K562 (cell line): Measurements from ENCODE around the gene FKBP2. TPM values are rescaled to one million over a fixed set of nuclear protein-coding genes. Genes with fewer than 3 reads are reported as not detected.

Source experiments
- BDP1 ChIP-seq: IDR thresholded peaks from 3 replicates; pipeline ENCODE4 v1.6.1; 2011; ENCODE audit not compliant: insufficient read length, insufficient read depth
- BHLHE40 ChIP-seq: IDR thresholded peaks from 2 replicates; pipeline ENCODE4 v1.6.1; 2011; ENCODE audit warnings: low read length, improper control_type of control experiment
- CREB1 ChIP-seq, 2 experiments: sonication (generic) in 1 of 2; formaldehyde crosslinking in 1 of 2; IDR thresholded peaks; 2 replicates each; pipeline versions ENCODE4 v1.6.1 to v1.8.0; 2012 to 2022; ENCODE audit warnings: inconsistent platforms in 1 of 2, mild to moderate bottlenecking in 1 of 2, missing genetic modification reagents in 1 of 2, moderate library complexity in 1 of 2
- EP400 ChIP-seq: fragments of 450-650 bp; IDR thresholded peaks from 2 replicates; pipeline ENCODE4 v1.6.1; 2017; ENCODE audit warnings: antibody characterized with exemption, mild to moderate bottlenecking, moderate library complexity
- HOXB6 ChIP-seq: fragments of 250-450 bp; sonication (Bioruptor Pico); IDR thresholded peaks from 2 replicates; pipeline ENCODE4 v1.5.1; 2022; ENCODE audit warnings: mild to moderate bottlenecking, borderline replicate concordance
- MEF2D ChIP-seq: conservative IDR thresholded peaks from 2 replicates; pipeline ENCODE4 v1.6.1; 2016; ENCODE audit warnings: low read depth, missing genetic modification characterization, missing compliant biosample characterization
- NCOR1 ChIP-seq: fragments of 450-650 bp; IDR thresholded peaks from 2 replicates; pipeline ENCODE4 v1.6.1; 2016; ENCODE audit warnings: mild to moderate bottlenecking, moderate library complexity
- RBM14 ChIP-seq: fragments of 200-400 bp; formaldehyde crosslinking; IDR thresholded peaks from 2 replicates; pipeline ENCODE4 v1.6.1; 2018; ENCODE audit warnings: low read depth, mild to moderate bottlenecking, low read length, moderate library complexity, borderline replicate concordance; ENCODE audit not compliant: insufficient read depth
- RBM34 ChIP-seq: fragments of 200-400 bp; formaldehyde crosslinking; IDR thresholded peaks from 2 replicates; pipeline ENCODE4 v1.6.1; 2018; ENCODE audit warnings: low read length, borderline replicate concordance; ENCODE audit not compliant: insufficient read depth
- SMARCA5 ChIP-seq: fragments of 450-650 bp; IDR thresholded peaks from 2 replicates; pipeline ENCODE4 v1.6.1; 2016
- TSHZ1 ChIP-seq: fragments of 250-450 bp; sonication (Bioruptor Pico); IDR thresholded peaks from 2 replicates; pipeline ENCODE4 v1.4.0; 2020; ENCODE audit warnings: mild to moderate bottlenecking, moderate library complexity
- ZBTB7A ChIP-seq: IDR thresholded peaks from 2 replicates; pipeline ENCODE4 v1.6.1; 2011; ENCODE audit warnings: low read depth, mild to moderate bottlenecking, low read length, moderate library complexity, borderline replicate concordance; ENCODE audit not compliant: control insufficient read depth
- ZFP36 ChIP-seq: fragments of 150-350 bp; IDR thresholded peaks from 2 replicates; pipeline ENCODE4 v1.6.1; 2018; ENCODE audit warnings: low read length, low read depth; ENCODE audit not compliant: partially characterized antibody
- ZNF184 ChIP-seq: sonication (generic); formaldehyde crosslinking; IDR thresholded peaks from 2 replicates; pipeline ENCODE4 v1.5.0; 2020; ENCODE audit warnings: missing genetic modification reagents
- ZNF57 ChIP-seq: fragments of 450-650 bp; formaldehyde crosslinking; IDR thresholded peaks from 2 replicates; pipeline ENCODE4 v1.4.0; 2020; ENCODE audit warnings: mild to moderate bottlenecking, moderate library complexity
- polyA plus RNA-seq, 8 experiments: library from polyadenylated mRNA; depleted of rRNA in 4 of 8; stranded (reverse) in 5 of 8; unstranded in 3 of 8; fragments of >200 nt; fragmentation: Nextera tagmentation in 2 of 8; fragmentation: Illumina TruSeq in 1 of 8; extraction: Ambion mirVana in 2 of 8; extraction: Trizol in 1 of 8; gene quantifications; 2 replicates each; pipeline versions ENCODE4 v1.2.1 to v1.2.3, GENCODE V29; 2011 to 2014; ENCODE audit warnings: inconsistent platforms in 1 of 8, missing spikeins in 1 of 8
- total RNA-seq, 7 experiments: library from RNA; depleted of rRNA in 6 of 7; stranded (reverse); fragments of >200 nt in 6 of 7; fragmentation: Illumina TruSeq in 2 of 7; extraction: Trizol in 2 of 7; gene quantifications; 2 replicates each; pipeline versions ENCODE4 v1.2.1 to v1.2.3, GENCODE V29; 2011 to 2021; ENCODE audit warnings: low replicate concordance in 1 of 7
- TF ChIP-seq, protein P1 (sequence below): fragments of 450-650 bp; formaldehyde crosslinking; conservative IDR thresholded peaks from 2 replicates; pipeline ENCODE4 v1.4.0; 2022; ENCODE audit warnings: mild to moderate bottlenecking, missing genetic modification characterization
- TF ChIP-seq, protein P2 (sequence below): fragments of 450-650 bp; IDR thresholded peaks from 2 replicates; pipeline ENCODE4 v1.6.1; 2017; ENCODE audit warnings: mild to moderate bottlenecking, moderate library complexity
- TF ChIP-seq, protein P3 (sequence below): sonication (generic); formaldehyde crosslinking; IDR thresholded peaks from 2 replicates; pipeline ENCODE4 v1.9.0; 2022; ENCODE audit warnings: mild to moderate bottlenecking, missing genetic modification reagents
- TF ChIP-seq, protein P4 (sequence below): fragments of 250-450 bp; sonication (Bioruptor Pico); IDR thresholded peaks from 2 replicates; pipeline ENCODE4 v1.8.0; 2022; ENCODE audit warnings: moderate library complexity, mild to moderate bottlenecking, inconsistent platforms

FKBP2 gene
- total and polyA plus RNA-seq, 9 of the 15 experiments (the other 6 are each of a cell fraction or from before 2014, with no cell fraction given) = 3.5 to 151 (median 58.1) TPM

DNA sequence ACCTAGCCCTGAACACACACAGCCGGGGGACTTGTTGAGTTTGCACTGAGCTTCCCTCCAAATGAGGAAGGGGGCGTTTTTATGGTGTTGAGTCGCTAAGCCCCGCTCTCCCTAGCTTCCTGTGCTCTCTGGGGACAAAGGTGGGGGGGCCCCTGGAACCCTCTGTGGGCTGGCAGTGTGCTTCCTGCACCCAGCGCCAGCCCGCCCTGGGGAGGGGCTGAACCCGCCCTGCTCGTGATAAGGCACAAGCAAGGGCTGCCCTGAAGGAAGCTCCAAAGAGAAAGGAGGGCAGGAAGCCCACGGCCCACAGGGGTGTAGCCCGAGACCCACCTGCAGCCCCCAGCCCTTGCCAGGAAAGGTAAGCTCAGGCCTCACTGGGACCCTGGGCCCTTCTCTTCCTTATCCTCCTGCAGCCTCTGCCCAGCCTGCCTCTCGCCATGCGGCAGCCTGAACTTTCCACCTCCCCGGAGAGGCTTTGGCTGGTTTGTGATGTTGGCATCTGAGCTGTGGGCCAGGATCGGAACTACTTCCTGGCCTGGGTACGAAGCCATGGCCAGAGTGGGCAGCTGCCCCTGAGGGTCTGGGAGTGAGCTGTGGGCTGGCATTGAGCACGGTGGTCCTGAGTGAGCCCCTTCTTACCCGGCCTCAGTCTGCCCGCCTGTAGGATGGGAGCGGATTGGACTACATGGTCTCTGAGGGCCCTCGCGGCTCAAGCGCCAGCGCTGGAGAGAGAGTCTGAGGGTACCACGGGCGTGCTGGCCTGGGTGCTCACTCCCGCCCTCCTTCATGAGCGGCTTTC is 34.2 kb upstream of the FKBP2 start, which contains the start of gene FERMT3 (continued):
- TF ChIP-seq TSHZ1 (CRISPR knock-in tag) (no peak), NCOR1 (0 out of 2 replicates have a peak, but pooled peaks have one; percentile 24), BDP1 (no peak), CREB1 (IDR thresholded peaks at IDR 0.05) (no peak), CREB1 (CRISPR knock-in tag; IDR thresholded peaks at IDR 0.05) (no peak), MEF2D (no peak), ZFP36 (no peak), ZNF184 (CRISPR knock-in tag) (no peak), RBM34 (no peak), RBM14 (0 out of 2 replicates have a peak, but pooled peaks have one; percentile 79), ZBTB7A (peak; percentile 56; the same call in 1 of the 2 replicates), SMARCA5 (peak; percentile 79; the same call in 1 of the 2 replicates), HOXB6 (CRISPR knock-in tag) (no peak), BHLHE40 (peak; percentile 80), ZNF57 (CRISPR knock-in tag) (no peak), EP400 (peak; percentile 26)
- TF ChIP-seq, protein P1, sequence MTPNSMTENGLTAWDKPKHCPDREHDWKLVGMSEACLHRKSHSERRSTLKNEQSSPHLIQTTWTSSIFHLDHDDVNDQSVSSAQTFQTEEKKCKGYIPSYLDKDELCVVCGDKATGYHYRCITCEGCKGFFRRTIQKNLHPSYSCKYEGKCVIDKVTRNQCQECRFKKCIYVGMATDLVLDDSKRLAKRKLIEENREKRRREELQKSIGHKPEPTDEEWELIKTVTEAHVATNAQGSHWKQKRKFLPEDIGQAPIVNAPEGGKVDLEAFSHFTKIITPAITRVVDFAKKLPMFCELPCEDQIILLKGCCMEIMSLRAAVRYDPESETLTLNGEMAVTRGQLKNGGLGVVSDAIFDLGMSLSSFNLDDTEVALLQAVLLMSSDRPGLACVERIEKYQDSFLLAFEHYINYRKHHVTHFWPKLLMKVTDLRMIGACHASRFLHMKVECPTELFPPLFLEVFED (CRISPR knock-in tag) = peak; percentile 29; the same call in 1 of the 2 replicates
- TF ChIP-seq, protein P2, sequence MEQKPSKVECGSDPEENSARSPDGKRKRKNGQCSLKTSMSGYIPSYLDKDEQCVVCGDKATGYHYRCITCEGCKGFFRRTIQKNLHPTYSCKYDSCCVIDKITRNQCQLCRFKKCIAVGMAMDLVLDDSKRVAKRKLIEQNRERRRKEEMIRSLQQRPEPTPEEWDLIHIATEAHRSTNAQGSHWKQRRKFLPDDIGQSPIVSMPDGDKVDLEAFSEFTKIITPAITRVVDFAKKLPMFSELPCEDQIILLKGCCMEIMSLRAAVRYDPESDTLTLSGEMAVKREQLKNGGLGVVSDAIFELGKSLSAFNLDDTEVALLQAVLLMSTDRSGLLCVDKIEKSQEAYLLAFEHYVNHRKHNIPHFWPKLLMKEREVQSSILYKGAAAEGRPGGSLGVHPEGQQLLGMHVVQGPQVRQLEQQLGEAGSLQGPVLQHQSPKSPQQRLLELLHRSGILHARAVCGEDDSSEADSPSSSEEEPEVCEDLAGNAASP = no peak
- TF ChIP-seq, protein P3, sequence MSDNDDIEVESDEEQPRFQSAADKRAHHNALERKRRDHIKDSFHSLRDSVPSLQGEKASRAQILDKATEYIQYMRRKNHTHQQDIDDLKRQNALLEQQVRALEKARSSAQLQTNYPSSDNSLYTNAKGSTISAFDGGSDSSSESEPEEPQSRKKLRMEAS (CRISPR knock-in tag) = peak; percentile 81
- TF ChIP-seq, protein P4, sequence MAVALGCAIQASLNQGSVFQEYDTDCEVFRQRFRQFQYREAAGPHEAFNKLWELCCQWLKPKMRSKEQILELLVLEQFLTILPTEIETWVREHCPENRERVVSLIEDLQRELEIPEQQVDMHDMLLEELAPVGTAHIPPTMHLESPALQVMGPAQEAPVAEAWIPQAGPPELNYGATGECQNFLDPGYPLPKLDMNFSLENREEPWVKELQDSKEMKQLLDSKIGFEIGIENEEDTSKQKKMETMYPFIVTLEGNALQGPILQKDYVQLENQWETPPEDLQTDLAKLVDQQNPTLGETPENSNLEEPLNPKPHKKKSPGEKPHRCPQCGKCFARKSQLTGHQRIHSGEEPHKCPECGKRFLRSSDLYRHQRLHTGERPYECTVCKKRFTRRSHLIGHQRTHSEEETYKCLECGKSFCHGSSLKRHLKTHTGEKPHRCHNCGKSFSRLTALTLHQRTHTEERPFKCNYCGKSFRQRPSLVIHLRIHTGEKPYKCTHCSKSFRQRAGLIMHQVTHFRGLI (CRISPR knock-in tag) = no peak
